ENCODE measurements around the gene RPEL1.
"Not testable (repeated sequence)": the region's sequence is repeated elsewhere in the genome, so short reads cannot be mapped to it uniquely, and the experiment has no call there.

The RPEL1 gene

GRCh38 chr10:103238506-103239252 lies 7.0 kb upstream of the RPEL1 start:
- DNase-seq = no peak

- DNase-seq = no peak
Observed at GRCh38 chr10:103241262-103242011, 4.2 kb upstream of the RPEL1 start.

GRCh38 chr10:103244666-103245271 lies 918 bp upstream of the RPEL1 start:
- DNase-seq = peak; percentile 56

- DNase-seq = no peak
Observed at GRCh38 chr10:103246324-103246723, 637 bp downstream of the RPEL1 start.

GRCh38 chr10:103254113-103254512 lies 8.4 kb downstream of the RPEL1 start:
- no peak for DNase-seq

- DNase-seq = no peak
Observed at GRCh38 chr10:103254538-103255325, 9.0 kb downstream of the RPEL1 start.

GRCh38 chr10:103256613-103257012 lies 10.9 kb downstream of the RPEL1 start:
- no peak for DNase-seq

GRCh38 chr10:103257812-103258211 lies 12.1 kb downstream of the RPEL1 start:
- DNase-seq = no peak

GRCh38 chr10:103258928-103259327 lies 13.2 kb downstream of the RPEL1 start:
- DNase-seq = not testable (repeated sequence)

- no peak for DNase-seq
Observed at GRCh38 chr10:103259989-103260388, 14.3 kb downstream of the RPEL1 start.

- no peak for DNase-seq
Observed at GRCh38 chr10:103262229-103262628, 16.5 kb downstream of the RPEL1 start.

GRCh38 chr10:103265717-103266329 lies 20.1 kb downstream of the RPEL1 start:
- DNase-seq = peak; percentile 20

GRCh38 chr10:103273041-103273441 lies 27.4 kb downstream of the RPEL1 start:
- no peak for DNase-seq

- DNase-seq = no peak
Observed at GRCh38 chr10:103276251-103276895, 30.7 kb downstream of the RPEL1 start.

GRCh38 chr10:103276896-103277712 lies 31.4 kb downstream of the RPEL1 start, which contains the start of gene INA:
Gene INA (plus strand): TSS chr10:103277138. CDS start chr10:103277212, 74 bp downstream.
- peak; percentile 1 for DNase-seq

GRCh38 chr10:103277713-103278536 lies 32.2 kb downstream of the RPEL1 start:
- DNase-seq = no peak

- no peak for DNase-seq
Observed at GRCh38 chr10:103278537-103278823, 32.8 kb downstream of the RPEL1 start.

- DNase-seq = peak; percentile 49
Observed at GRCh38 chr10:103278862-103279298, 33.2 kb downstream of the RPEL1 start.

GRCh38 chr10:103280031-103280430 lies 34.3 kb downstream of the RPEL1 start:
- no peak for DNase-seq

GRCh38 chr10:103280506-103280905 lies 34.8 kb downstream of the RPEL1 start:
- DNase-seq = no peak

Measured in activated CD4-positive, alpha-beta T cell treated with anti-CD3 and anti-CD28 coated beads, Interleukin-2, amount 50 U/mL, for 1 hour (primary cell).